GM21526 (cell line): ENCODE measurements around the gene HERC4.
"Not testable (repeated sequence)": the region's sequence is repeated elsewhere in the genome, so short reads cannot be mapped to it uniquely, and the experiment has no call there.

Experiments
- ATAC-seq: cut with Tn5 transposase; IDR thresholded peaks from one replicate; pipeline ENCODE4 v1.9.1; 2021; ENCODE audit warnings: moderate library complexity; ENCODE audit not compliant: unreplicated experiment, low FRiP score

Gene HERC4

GRCh38 chr10:68052463-68052862, 22.6 kb downstream of the HERC4 start:
- ATAC-seq: no peak

- ATAC-seq: no peak
Measured at GRCh38 chr10:68049289-68050078, 25.6 kb downstream of the HERC4 start.

GRCh38 chr10:68047554-68048327, 27.3 kb downstream of the HERC4 start:
- ATAC-seq: no peak

GRCh38 chr10:68047122-68047521, 28.0 kb downstream of the HERC4 start:
- no peak for ATAC-seq

- no peak for ATAC-seq
Measured at GRCh38 chr10:68046642-68047041, 28.4 kb downstream of the HERC4 start.

- ATAC-seq: no peak
Measured at GRCh38 chr10:68043030-68043429, 32.1 kb downstream of the HERC4 start.

- no peak for ATAC-seq
Measured at GRCh38 chr10:68032113-68032512, 43.0 kb downstream of the HERC4 start.

GRCh38 chr10:68027429-68027828, 47.7 kb downstream of the HERC4 start:
- no peak for ATAC-seq

GRCh38 chr10:68023292-68023691, 51.8 kb downstream of the HERC4 start:
- ATAC-seq: no peak

- ATAC-seq: not testable (repeated sequence)
Measured at GRCh38 chr10:68022324-68022723, 52.8 kb downstream of the HERC4 start.

- ATAC-seq: not testable (repeated sequence)
Measured at GRCh38 chr10:68016519-68016918, 58.6 kb downstream of the HERC4 start.

GRCh38 chr10:68010426-68010940, 64.6 kb downstream of the HERC4 start:
- ATAC-seq: no peak

- ATAC-seq: no peak
Measured at GRCh38 chr10:68007356-68007755, 67.7 kb downstream of the HERC4 start.

GRCh38 chr10:68001539-68001938, 73.5 kb downstream of the HERC4 start:
- no peak for ATAC-seq

GRCh38 chr10:68001000-68001399, 74.1 kb downstream of the HERC4 start:
- ATAC-seq: no peak

- no peak for ATAC-seq
Measured at GRCh38 chr10:67990093-67990492, 85.0 kb downstream of the HERC4 start.

- ATAC-seq: no peak
Measured at GRCh38 chr10:67988606-67989005, 86.5 kb downstream of the HERC4 start.

- ATAC-seq: not testable (repeated sequence)
Measured at GRCh38 chr10:67982603-67983002, 92.5 kb downstream of the HERC4 start.

- ATAC-seq: no peak
Measured at GRCh38 chr10:67978749-67979148, 96.3 kb downstream of the HERC4 start.

- ATAC-seq: no peak
Measured at GRCh38 chr10:67977251-67977650, 97.8 kb downstream of the HERC4 start.
